GM19455 (cell line): ENCODE data around the gene FANCB.

Experiments
- ATAC-seq: cut with Tn5 transposase; IDR thresholded peaks from one replicate; pipeline ENCODE4 v1.9.1; 2021; ENCODE audit not compliant: unreplicated experiment

The FANCB gene

GRCh38 chrX:14843666-14844065 is 29.2 kb downstream of the FANCB start:
- no peak for ATAC-seq

DNA sequence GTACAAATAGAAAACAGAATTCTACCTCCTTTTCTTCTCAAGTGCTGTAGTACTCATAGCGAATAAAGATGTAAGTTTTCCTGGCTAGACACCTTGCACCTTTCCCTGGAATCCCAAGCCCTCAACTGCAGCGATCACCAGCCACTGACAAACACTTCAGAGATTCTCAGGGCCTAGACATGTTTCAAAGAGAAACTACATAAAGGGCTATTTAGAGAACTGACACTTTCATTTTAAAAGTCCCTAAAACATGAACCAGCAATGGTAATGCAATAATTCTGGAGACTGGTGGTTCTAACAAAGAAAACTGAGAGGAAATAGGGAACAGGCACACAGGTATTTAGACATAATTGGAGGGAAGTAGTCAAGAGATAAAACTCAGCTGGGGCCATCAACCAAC is 35.7 kb downstream of the FANCB start:
- ATAC-seq = no peak

DNA sequence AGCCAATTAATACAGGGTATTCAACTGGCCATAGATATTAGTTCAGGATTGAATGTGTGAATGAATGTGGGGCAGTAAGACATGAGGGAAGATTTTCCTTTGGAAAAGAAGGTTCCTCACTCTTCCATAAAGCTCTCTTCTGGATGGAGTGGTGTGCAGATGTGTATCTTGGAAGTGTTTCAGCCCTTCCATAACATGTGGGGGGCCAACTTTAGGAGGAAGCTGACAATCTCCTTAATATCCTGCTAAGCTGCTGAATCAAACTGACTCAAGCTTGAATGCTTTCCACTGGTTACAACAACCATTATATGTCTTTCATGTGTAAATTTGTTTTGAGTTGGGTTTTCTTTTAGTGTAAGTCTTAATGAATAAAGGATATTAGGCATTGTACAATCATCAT is 40.3 kb downstream of the FANCB start:
- no peak for ATAC-seq

- no peak for ATAC-seq
Measured at GRCh38 chrX:14832151-14832550, 40.7 kb downstream of the FANCB start.

DNA sequence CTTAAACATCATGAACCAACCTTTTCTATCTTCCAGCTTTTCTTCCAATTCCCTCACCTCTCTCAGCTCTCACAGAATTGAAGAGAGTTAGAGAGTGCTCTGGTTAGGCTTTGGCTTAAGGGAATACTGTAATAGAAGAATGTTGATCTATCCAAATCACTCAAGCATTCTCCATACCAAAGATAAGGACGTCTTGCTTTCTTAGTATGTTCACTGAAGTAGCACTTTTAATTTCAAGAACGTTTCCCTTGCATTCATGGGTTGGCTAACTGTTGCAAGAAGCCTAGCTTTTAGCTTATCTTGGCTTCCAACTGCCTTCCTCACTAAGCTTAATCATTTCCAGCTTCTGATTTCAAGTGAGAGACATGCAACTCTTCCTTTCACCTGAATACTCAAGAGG is 43.2 kb downstream of the FANCB start:
- ATAC-seq = no peak

- ATAC-seq = no peak
Measured at GRCh38 chrX:14826319-14826718, 46.5 kb downstream of the FANCB start.

DNA sequence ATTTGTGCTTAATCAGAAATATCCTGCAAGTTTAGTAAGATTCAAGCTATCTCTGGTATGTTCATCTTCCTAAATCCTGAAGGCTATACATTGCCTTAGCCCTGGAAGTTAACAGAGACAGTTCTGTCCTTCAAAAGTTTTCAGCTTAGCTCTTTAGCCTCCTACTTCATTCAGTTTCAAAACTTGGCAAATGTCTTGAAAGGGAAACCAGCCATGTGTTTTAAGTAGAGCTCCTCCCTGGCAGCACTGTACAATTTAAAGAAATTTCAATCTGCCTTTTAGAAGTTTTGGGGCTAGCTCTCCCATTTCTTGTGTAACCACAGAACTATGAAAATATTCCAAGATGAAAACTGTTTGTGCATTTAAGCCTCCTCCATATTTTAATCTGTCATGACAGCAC is 47.0 kb downstream of the FANCB start:
- ATAC-seq = no peak

GRCh38 chrX:14819769-14820168 is 53.1 kb downstream of the FANCB start:
- no peak for ATAC-seq

- no peak for ATAC-seq
Measured at GRCh38 chrX:14817571-14817970, 55.3 kb downstream of the FANCB start.

- no peak for ATAC-seq
Measured at GRCh38 chrX:14802943-14803710, 69.7 kb downstream of the FANCB start.

- ATAC-seq = no peak
Measured at GRCh38 chrX:14801136-14801535, 71.7 kb downstream of the FANCB start.

GRCh38 chrX:14798805-14799397 is 74.0 kb downstream of the FANCB start:
- no peak for ATAC-seq
